ENCODE results near the gene SLC4A8.

GRCh38 chr12:51517316-51517715, 92.7 kb downstream of the SLC4A8 start:
- no peak for TF ChIP-seq POLR2AphosphoS5 (IDR thresholded peaks at IDR 0.05)
- no peak for TF ChIP-seq CTCF (IDR thresholded peaks at IDR 0.05)
- no peak for TF ChIP-seq POLR2A (IDR thresholded peaks at IDR 0.05)
